ENCODE data around the gene SLC35D2.

GRCh38 chr9:96429732-96430131, 46.2 kb upstream of the SLC35D2 start:
- TF ChIP-seq, protein P1, sequence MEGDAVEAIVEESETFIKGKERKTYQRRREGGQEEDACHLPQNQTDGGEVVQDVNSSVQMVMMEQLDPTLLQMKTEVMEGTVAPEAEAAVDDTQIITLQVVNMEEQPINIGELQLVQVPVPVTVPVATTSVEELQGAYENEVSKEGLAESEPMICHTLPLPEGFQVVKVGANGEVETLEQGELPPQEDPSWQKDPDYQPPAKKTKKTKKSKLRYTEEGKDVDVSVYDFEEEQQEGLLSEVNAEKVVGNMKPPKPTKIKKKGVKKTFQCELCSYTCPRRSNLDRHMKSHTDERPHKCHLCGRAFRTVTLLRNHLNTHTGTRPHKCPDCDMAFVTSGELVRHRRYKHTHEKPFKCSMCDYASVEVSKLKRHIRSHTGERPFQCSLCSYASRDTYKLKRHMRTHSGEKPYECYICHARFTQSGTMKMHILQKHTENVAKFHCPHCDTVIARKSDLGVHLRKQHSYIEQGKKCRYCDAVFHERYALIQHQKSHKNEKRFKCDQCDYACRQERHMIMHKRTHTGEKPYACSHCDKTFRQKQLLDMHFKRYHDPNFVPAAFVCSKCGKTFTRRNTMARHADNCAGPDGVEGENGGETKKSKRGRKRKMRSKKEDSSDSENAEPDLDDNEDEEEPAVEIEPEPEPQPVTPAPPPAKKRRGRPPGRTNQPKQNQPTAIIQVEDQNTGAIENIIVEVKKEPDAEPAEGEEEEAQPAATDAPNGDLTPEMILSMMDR (IDR thresholded peaks at IDR 0.05) = no peak
- TF ChIP-seq ZFX (IDR thresholded peaks at IDR 0.05; ENCODE audit: borderline replicate concordance) = no peak
